Heart left ventricle (tissue), 16 donors: ENCODE data around the gene KCNH5. TPM values are rescaled to one million over a fixed set of nuclear protein-coding genes. Genes with fewer than 3 reads are reported as not detected.
"Not testable (repeated sequence)": the region's sequence is repeated elsewhere in the genome, so short reads cannot be mapped to it uniquely, and the experiment has no call there.

Source experiments
- ATAC-seq, 4 donors: fragments of 200-7000 bp; cut with Tn5 transposase; one replicate each; pipeline ENCODE4 v1.9.1; 2020 to 2022; ENCODE audit warnings: moderate library complexity in 4 of 4, mild to moderate bottlenecking in 3 of 4, moderate number of reproducible peaks in 1 of 4
- DNase-seq, 5 donors: peaks; one replicate each; pipeline ENCODE4 v3.0.0-alpha.2; 2020
- H3K27ac ChIP-seq, 12 donors: fragments of 200-600 bp; sonication (generic) in 4 of 12; one replicate each; pipeline versions ENCODE4 v1.5.0 to v1.8.0; 2016 to 2022; ENCODE audit warnings: mild to moderate bottlenecking in 2 of 12
- H3K27me3 ChIP-seq, 9 donors: fragments of 200-600 bp; sonication (generic) in 2 of 9; one replicate each; pipeline versions ENCODE4 v1.5.1 to v1.8.0; 2016 to 2022; ENCODE audit warnings: mild to moderate bottlenecking in 3 of 9
- H3K36me3 ChIP-seq, 9 donors: fragments of 200-600 bp; sonication (generic) in 2 of 9; one replicate each; pipeline versions ENCODE4 v1.5.0 to v1.8.0; 2018 to 2022; ENCODE audit warnings: mild to moderate bottlenecking in 2 of 9
- H3K4me1 ChIP-seq, 12 donors: fragments of 200-600 bp; sonication (generic) in 4 of 12; one replicate each; pipeline versions ENCODE4 v1.5.0 to v1.8.0; 2016 to 2022; ENCODE audit warnings: mild to moderate bottlenecking in 3 of 12
- H3K4me3 ChIP-seq, 12 donors: fragments of 200-600 bp; sonication (generic) in 4 of 12; one replicate each; pipeline versions ENCODE4 v1.5.0 to v1.8.0; 2017 to 2022; ENCODE audit warnings: mild to moderate bottlenecking in 9 of 12, moderate library complexity in 4 of 12
- H3K9me3 ChIP-seq, 12 donors: fragments of 200-600 bp; sonication (generic) in 4 of 12; one replicate each; pipeline versions ENCODE4 v1.5.0 to v1.8.0; 2016 to 2022; ENCODE audit warnings: mild to moderate bottlenecking in 1 of 12
- CTCF ChIP-seq, 12 donors: fragments of 200-600 bp; sonication (generic) in 4 of 12; IDR thresholded peaks; one replicate each; pipeline versions ENCODE4 v1.5.0 to v1.8.0; 2018 to 2022; ENCODE audit warnings: antibody characterized with exemption in 12 of 12, mild to moderate bottlenecking in 5 of 12
- POLR2A ChIP-seq, 2 donors: fragments of 450-650 bp; IDR thresholded peaks; one replicate each; pipeline ENCODE4 v1.6.1; 2017; ENCODE audit warnings: antibody characterized with exemption in 2 of 2, mild to moderate bottlenecking in 2 of 2, moderate library complexity in 2 of 2
- WGBS, 4 donors: extraction: QIAGEN DNeasy Blood & Tissue Kit in 2 of 4; methylation state at CpG; one replicate each; pipeline versions ENCODE4 v1.1.5 to v1.1.7; 2013 to 2018; 5-methylcytosine and 5-hydroxymethylcytosine counted together
- intact Hi-C, 10 donors: fragments of 100-400 bp; cut with DNase I; formaldehyde crosslinking; loops; one replicate each; pipeline versions ENCODE4 v1.11.1 to v1.14.2; 2022
- polyA plus RNA-seq, 2 donors: library from polyadenylated mRNA; stranded (reverse); fragments of 200-250 nt; gene quantifications; one replicate each; pipeline ENCODE4 v1.2.3, GENCODE V29; 2013
- total RNA-seq, 9 donors: library from RNA; depleted of rRNA in 2 of 9; stranded (reverse); fragments of >200 nt in 2 of 9; fragmentation: NEBNext Ultra II Directional in 3 of 9; extraction: Animal tissue kit (Norgen Biotek cat#: 25700) in 3 of 9; gene quantifications; one replicate each; pipeline versions ENCODE4 v1.1.0 to v1.2.4, GENCODE V29; 2016 to 2023
- donor health status: ischemic (EF 13 %, LVEDD 7.1; RV severe dilation, severe dysfunction).
- donor health status: healthy with polysubstance abuse.
- donor health status: DM: no; HTN: yes; CAD: no.
- donor health status: DM: no; HTN: no; CAD: no.
- donor health status: ischemic (EF 25% LVEDD 6.9; RV normal size, moderate dysfunction).
- donor health status: ischemic (EF 25% LVEDD 5.7; RV mildly dilated, moderate dysfunction).
- donor health status: healthy.
- donor health status: DM: yes; HTN: yes; CAD: no.
- donor health status: ischemic (EF 35%, LVEDD 5.7; RV mildly dilated, moderate dysfunction).
- donor health status: nonischemic (EF 11% LVEDD 7.7; RV severe dilation, severe dysfunction).
- donor health status: DM: yes; HTN: yes; CAD: no.
- donor health status: PGD.
- donor health status: ischemic (EF 29% LVEDD 5.4; RV normal size, mild dysfunction).
- donor health status: nonischemic (EF 23%, LVEDD 6.1; RV moderate dilation, normal function).

KCNH5 gene
- total and polyA plus RNA-seq, 11 donors: 0.17 to 0.66 TPM; not detected in 9

DNA sequence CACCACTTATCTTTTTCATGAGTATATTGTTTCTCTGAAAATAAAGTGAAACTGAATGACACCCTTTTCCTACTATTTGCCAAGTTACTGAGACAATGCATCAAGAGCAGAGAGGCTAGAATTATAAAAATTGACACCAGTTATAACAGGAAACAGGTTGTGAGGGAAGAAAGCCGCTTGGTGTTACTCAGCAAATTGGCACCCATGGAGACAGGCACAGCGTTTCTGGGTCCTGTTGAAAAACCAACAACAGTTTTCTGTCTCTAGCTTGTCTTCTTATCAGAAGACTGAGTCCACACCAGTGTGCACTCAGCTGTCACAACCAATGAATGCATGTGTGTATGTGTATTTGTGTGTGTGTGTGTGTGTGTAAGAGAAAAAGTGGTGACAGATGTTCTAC lies 267.7 kb downstream of the KCNH5 start:
- ATAC-seq (no peak), DNase-seq (no peak)
- H3K27me3 ChIP-seq: no peaks in the 10 kb centered on the region
- H3K4me3 ChIP-seq: no peak overlapping the region
- TF ChIP-seq CTCF (IDR thresholded peaks at IDR 0.05) (no peak), POLR2A (IDR thresholded peaks at IDR 0.05) (no peak)
- no peaks in the 10 kb centered on the region for H3K36me3 ChIP-seq
- H3K4me1 ChIP-seq: no peaks in the 10 kb centered on the region
- no peaks in the 10 kb centered on the region for H3K9me3 ChIP-seq
- WGBS, 4 donors: 47 to 57% (median 55%) methylated on average over 2 of the region's 2 CpGs
- intact Hi-C loops: no loop called here
- no peak overlapping the region for H3K27ac ChIP-seq

DNA sequence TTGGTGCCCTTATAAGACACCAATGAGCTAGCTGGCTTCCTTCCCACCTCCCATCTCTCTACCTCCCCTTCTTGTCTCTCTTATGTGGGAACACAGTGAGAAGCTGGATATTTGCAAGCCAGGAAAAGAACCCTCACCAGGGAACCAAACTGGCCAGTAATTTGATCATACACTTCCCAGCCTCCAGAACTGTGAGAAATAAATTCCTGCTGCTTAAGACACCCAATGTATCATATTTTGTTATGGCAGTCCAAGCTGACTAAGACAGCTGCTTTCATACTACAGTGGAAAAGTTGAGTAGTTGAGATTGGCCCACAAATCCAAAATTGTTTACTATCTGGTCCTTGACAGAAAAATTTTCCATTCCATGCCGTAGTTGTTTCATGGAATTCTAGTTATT lies 269.0 kb downstream of the KCNH5 start:
- Histone ChIP-seq H3K27me3 (no peaks in the 10 kb centered on the region), H3K4me1 (no peaks in the 10 kb centered on the region), H3K27ac (no peak overlapping the region), H3K9me3 (no peaks in the 10 kb centered on the region), H3K36me3 (no peaks in the 10 kb centered on the region), H3K4me3 (no peak overlapping the region)
- no peak for TF ChIP-seq CTCF (IDR thresholded peaks at IDR 0.05)
- TF ChIP-seq POLR2A (IDR thresholded peaks at IDR 0.05): no peak
- intact Hi-C loops: no loop called here
- WGBS, 4 donors: 82 to 89% (median 87%) methylated on average over 1 of the region's 1 CpG
- ATAC-seq (no peak), DNase-seq (no peak)

DNA sequence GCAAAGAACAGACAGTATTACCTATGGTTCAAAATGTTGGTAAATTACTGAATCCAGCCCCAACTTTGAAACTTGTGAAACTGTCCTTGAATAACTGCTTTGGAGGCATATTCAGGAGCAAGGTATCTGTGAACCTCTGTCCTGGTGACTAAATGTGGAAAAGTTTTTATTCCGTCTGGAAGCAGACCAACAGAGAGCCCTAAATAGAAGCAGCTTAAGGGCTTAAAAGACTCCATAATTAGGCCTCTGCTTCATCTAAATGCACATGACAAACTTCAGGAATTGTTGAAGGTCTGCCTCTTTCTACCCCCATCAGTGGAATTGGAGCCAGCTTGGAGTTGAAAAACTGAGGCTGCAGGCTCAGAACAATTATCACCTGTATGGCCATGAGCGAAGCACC lies 276.5 kb downstream of the KCNH5 start:
- Histone ChIP-seq H3K9me3 (no peaks in the 10 kb centered on the region), H3K36me3 (no peaks in the 10 kb centered on the region), H3K27me3 (no peaks in the 10 kb centered on the region), H3K4me1 (no peaks in the 10 kb centered on the region), H3K27ac (no peak overlapping the region), H3K4me3 (no peak overlapping the region)
- no peak for TF ChIP-seq POLR2A (IDR thresholded peaks at IDR 0.05)
- DNase-seq (no peak), ATAC-seq (no peak)
- intact Hi-C loops: no loop called here
- 61 to 67% (median 61%) methylated on average over 2 of the region's 2 CpGs for WGBS, 4 donors

GRCh38 chr14:62763951-62764350 lies 281.3 kb downstream of the KCNH5 start:
- Histone ChIP-seq H3K27me3 (no peaks in the 10 kb centered on the region), H3K27ac (no peak overlapping the region), H3K4me1 (no peaks in the 10 kb centered on the region), H3K9me3 (no peaks in the 10 kb centered on the region), H3K4me3 (no peak overlapping the region), H3K36me3 (no peaks in the 10 kb centered on the region)
- DNase-seq (no peak), ATAC-seq (no peak)
- intact Hi-C loops: no loop called here
- TF ChIP-seq CTCF (IDR thresholded peaks at IDR 0.05) (no peak), POLR2A (IDR thresholded peaks at IDR 0.05) (no peak)

GRCh38 chr14:62759796-62760195 lies 285.5 kb downstream of the KCNH5 start:
- no peak overlapping the region for H3K4me3 ChIP-seq
- 47 to 64% (median 55%) methylated on average over 2 of the region's 2 CpGs for WGBS, 4 donors
- no peak for TF ChIP-seq CTCF (IDR thresholded peaks at IDR 0.05)
- no peak for TF ChIP-seq POLR2A (IDR thresholded peaks at IDR 0.05)

DNA sequence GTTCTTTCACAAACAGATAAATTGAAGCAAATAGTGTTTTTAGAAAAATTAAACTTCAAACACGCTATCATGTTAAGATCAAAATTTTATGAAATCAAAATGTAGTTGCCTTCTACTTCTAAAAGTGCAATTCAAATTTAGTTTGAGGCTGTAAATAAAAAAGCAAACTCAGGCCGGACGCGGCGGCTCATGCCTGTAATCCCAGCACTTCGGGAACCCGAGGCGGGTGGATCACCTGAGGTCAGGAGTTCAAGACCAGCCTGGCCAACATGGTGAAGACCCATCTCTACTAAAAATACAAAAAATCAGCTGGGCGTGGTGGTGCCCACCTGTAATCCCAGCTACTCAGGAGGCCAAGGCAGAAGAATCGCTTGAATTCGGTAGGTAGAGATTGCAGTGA lies 298.4 kb downstream of the KCNH5 start:
- DNase-seq, H3K9me3 ChIP-seq, H3K27ac ChIP-seq, ATAC-seq, H3K4me1 ChIP-seq, intact Hi-C loops, H3K27me3 ChIP-seq, H3K36me3 ChIP-seq, H3K4me3 ChIP-seq: not testable (repeated sequence)
- 85 to 95% (median 91%) methylated on average over 11 of the region's 11 CpGs for WGBS, 4 donors

More at GRCh38 chr14:62759796-62760195, 285.5 kb downstream of the KCNH5 start:
- Histone ChIP-seq H3K27ac (no peak overlapping the region), H3K9me3 (peaks cover 0 to 20% (median 0%) of the 10 kb centered on the region in 12 donors), H3K4me1 (no peaks in the 10 kb centered on the region), H3K36me3 (no peaks in the 10 kb centered on the region), H3K27me3 (no peaks in the 10 kb centered on the region)
- intact Hi-C loops: no loop called here
- ATAC-seq (no peak), DNase-seq (no peak)
